ENCODE results near the gene SCML1.

SCML1 gene

GRCh38 chrX:17792826-17793225 lies 55.5 kb downstream of the SCML1 start:
- TF ChIP-seq TEAD4 (IDR thresholded peaks at IDR 0.05) (no peak), ZBTB7A (IDR thresholded peaks at IDR 0.05; ENCODE audit: low read depth) (no peak), EGR1 (IDR thresholded peaks at IDR 0.05) (no peak), MAX (IDR thresholded peaks at IDR 0.05) (no peak), CEBPB (IDR thresholded peaks at IDR 0.05) (no peak)

GRCh38 chrX:17798921-17799320 lies 61.6 kb downstream of the SCML1 start:
- no peak for TF ChIP-seq NFIC (IDR thresholded peaks at IDR 0.05)
- no peak for TF ChIP-seq ZBTB7A (IDR thresholded peaks at IDR 0.05; ENCODE audit: low read depth)
- no peak for TF ChIP-seq EGR1 (IDR thresholded peaks at IDR 0.05)
- no peak for TF ChIP-seq TCF12 (IDR thresholded peaks at IDR 0.05; ENCODE audit: low read depth)
- TF ChIP-seq CREB1 (IDR thresholded peaks at IDR 0.05; ENCODE audit: low read depth) = no peak
- TF ChIP-seq RAD21 (IDR thresholded peaks at IDR 0.05; ENCODE audit: low read depth) = no peak
- no peak for TF ChIP-seq REST (IDR thresholded peaks at IDR 0.05; ENCODE audit: low read depth)
- no peak for TF ChIP-seq YY1 (IDR thresholded peaks at IDR 0.05; ENCODE audit: low read depth)
- TF ChIP-seq CEBPB (IDR thresholded peaks at IDR 0.05) = no peak
- no peak for TF ChIP-seq EP300 (IDR thresholded peaks at IDR 0.05; ENCODE audit: borderline replicate concordance)
- no peak for TF ChIP-seq MAX (IDR thresholded peaks at IDR 0.05)
- TF ChIP-seq FOXM1 (IDR thresholded peaks at IDR 0.05; ENCODE audit: borderline replicate concordance, low read depth) = no peak
- TF ChIP-seq TAF1 (IDR thresholded peaks at IDR 0.05; ENCODE audit: low read depth) = no peak
- no peak for TF ChIP-seq TEAD4 (IDR thresholded peaks at IDR 0.05)
- TF ChIP-seq USF1 (IDR thresholded peaks at IDR 0.05) = no peak

GRCh38 chrX:17801431-17801830 lies 64.1 kb downstream of the SCML1 start:
- TF ChIP-seq USF1 (IDR thresholded peaks at IDR 0.05) (no peak), EGR1 (IDR thresholded peaks at IDR 0.05) (no peak), NFIC (IDR thresholded peaks at IDR 0.05) (no peak), YY1 (IDR thresholded peaks at IDR 0.05; ENCODE audit: low read depth) (no peak), TEAD4 (IDR thresholded peaks at IDR 0.05) (no peak), CREB1 (IDR thresholded peaks at IDR 0.05; ENCODE audit: low read depth) (no peak), RAD21 (IDR thresholded peaks at IDR 0.05; ENCODE audit: low read depth) (no peak), EP300 (IDR thresholded peaks at IDR 0.05; ENCODE audit: borderline replicate concordance) (no peak), REST (IDR thresholded peaks at IDR 0.05; ENCODE audit: low read depth) (no peak), TAF1 (IDR thresholded peaks at IDR 0.05; ENCODE audit: low read depth) (no peak)

- TF ChIP-seq EGR1 (IDR thresholded peaks at IDR 0.05) (no peak), MAX (IDR thresholded peaks at IDR 0.05) (no peak), TCF12 (IDR thresholded peaks at IDR 0.05; ENCODE audit: low read depth) (no peak), TAF1 (IDR thresholded peaks at IDR 0.05; ENCODE audit: low read depth) (no peak), CEBPB (IDR thresholded peaks at IDR 0.05) (no peak), YY1 (IDR thresholded peaks at IDR 0.05; ENCODE audit: low read depth) (no peak), USF1 (IDR thresholded peaks at IDR 0.05) (no peak), EP300 (IDR thresholded peaks at IDR 0.05; ENCODE audit: borderline replicate concordance) (no peak)
Measured at GRCh38 chrX:17802756-17803155, 65.5 kb downstream of the SCML1 start.

GRCh38 chrX:17803449-17803848 lies 66.2 kb downstream of the SCML1 start:
- TF ChIP-seq MAX (IDR thresholded peaks at IDR 0.05) (no peak), ZBTB7A (IDR thresholded peaks at IDR 0.05; ENCODE audit: low read depth) (no peak), NFIC (IDR thresholded peaks at IDR 0.05) (no peak), REST (IDR thresholded peaks at IDR 0.05; ENCODE audit: low read depth) (no peak), CEBPB (IDR thresholded peaks at IDR 0.05) (no peak), FOXM1 (IDR thresholded peaks at IDR 0.05; ENCODE audit: borderline replicate concordance, low read depth) (no peak), TEAD4 (IDR thresholded peaks at IDR 0.05) (no peak), USF1 (IDR thresholded peaks at IDR 0.05) (no peak), YY1 (IDR thresholded peaks at IDR 0.05; ENCODE audit: low read depth) (no peak), EP300 (IDR thresholded peaks at IDR 0.05; ENCODE audit: borderline replicate concordance) (no peak), TCF12 (IDR thresholded peaks at IDR 0.05; ENCODE audit: low read depth) (no peak), CREB1 (IDR thresholded peaks at IDR 0.05; ENCODE audit: low read depth) (no peak), RAD21 (IDR thresholded peaks at IDR 0.05; ENCODE audit: low read depth) (no peak), EGR1 (IDR thresholded peaks at IDR 0.05) (no peak), TAF1 (IDR thresholded peaks at IDR 0.05; ENCODE audit: low read depth) (no peak)
